HUES6 (cell line): ENCODE results near the gene SERPINE2.

Experiments used
- H3K27ac ChIP-seq: 2 replicates; pipeline ENCODE4 v1.7.0; 2013; ENCODE audit warnings: low read depth, mild to moderate bottlenecking, low read length, inconsistent platforms
- H3K27me3 ChIP-seq: 2 replicates; pipeline ENCODE4 v1.6.1; 2013; ENCODE audit warnings: low read length; ENCODE audit not compliant: control insufficient read depth, insufficient read depth
- H3K36me3 ChIP-seq: 2 replicates; pipeline ENCODE4 v1.6.1; 2013; ENCODE audit warnings: low read length; ENCODE audit not compliant: control insufficient read depth, insufficient read depth
- H3K4me1 ChIP-seq: 2 replicates; pipeline ENCODE4 v1.6.1; 2013; ENCODE audit warnings: low read length; ENCODE audit not compliant: control insufficient read depth, insufficient read depth
- H3K4me3 ChIP-seq: 2 replicates; pipeline ENCODE4 v1.5.1; 2013; ENCODE audit warnings: low read depth, low read length
- H3K9ac ChIP-seq: one replicate; pipeline ENCODE4 v1.6.1; 2013; ENCODE audit warnings: mild to moderate bottlenecking, low read length
- H3K9me3 ChIP-seq: 2 replicates; pipeline ENCODE4 v1.6.1; 2013; ENCODE audit warnings: low read depth, low read length; ENCODE audit not compliant: control insufficient read depth, insufficient read depth

The SERPINE2 gene

DNA sequence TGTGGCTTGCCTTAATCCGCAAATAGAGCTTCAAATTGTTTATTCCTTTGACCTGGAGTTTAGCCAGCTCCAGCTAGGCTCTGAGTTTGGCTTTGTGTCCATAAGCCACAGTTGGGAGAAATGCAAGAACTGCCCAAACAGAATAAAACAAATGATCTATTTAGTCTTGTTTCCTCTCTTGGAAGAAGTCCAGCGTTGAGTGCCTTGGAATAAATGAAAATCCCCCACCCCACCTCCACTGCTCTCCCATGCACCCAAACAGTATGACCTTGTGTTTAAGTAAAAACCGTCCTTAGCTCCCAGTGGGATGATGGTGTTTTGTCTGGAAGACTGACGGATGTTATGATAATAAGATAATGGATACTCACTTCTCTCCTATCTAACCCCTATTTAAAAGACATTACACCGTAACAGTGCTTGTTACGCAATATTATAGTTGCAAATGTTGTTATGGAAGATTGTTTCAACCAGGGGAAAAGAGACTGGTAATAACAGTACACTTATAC, 3.2 kb upstream of the SERPINE2 start:
- Histone ChIP-seq H3K27me3 (peaks cover 42% of the 10 kb centered on the region), H3K4me3 (no peak overlapping the region), H3K27ac (no peak overlapping the region)

DNA sequence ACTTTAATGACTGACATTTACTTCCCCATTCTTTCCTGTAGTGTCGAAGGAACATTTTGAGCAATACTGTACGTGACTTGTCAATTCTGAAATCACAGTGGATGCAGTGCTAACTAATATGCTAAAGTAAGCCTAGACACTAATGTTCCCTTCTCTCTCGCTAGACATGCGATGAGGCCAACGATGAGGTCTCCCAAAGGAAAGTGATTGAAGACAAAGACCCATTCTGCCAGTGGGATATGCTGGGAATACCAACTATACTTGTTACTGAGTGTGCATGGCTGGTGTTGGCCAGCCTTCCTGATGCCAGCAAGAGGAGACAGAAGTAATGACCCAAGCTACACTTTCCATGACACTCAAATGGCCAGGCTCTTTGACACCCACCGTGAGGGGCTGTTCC, 2.5 kb upstream of the SERPINE2 start:
- Histone ChIP-seq H3K36me3 (peaks cover 5% of the 10 kb centered on the region; the same call in 1 of the 2 replicates), H3K9me3 (no peaks in the 10 kb centered on the region), H3K27ac (no peak overlapping the region), H3K27me3 (peaks cover 45% of the 10 kb centered on the region), H3K4me3 (no peak overlapping the region), H3K9ac (no peak overlapping the region), H3K4me1 (peaks cover 22% of the 10 kb centered on the region)

More for the DNA sequence above, 3.2 kb upstream of the SERPINE2 start:
- Histone ChIP-seq H3K9me3 (no peaks in the 10 kb centered on the region), H3K4me1 (peaks cover 19% of the 10 kb centered on the region), H3K36me3 (peaks cover 2% of the 10 kb centered on the region; the same call in 1 of the 2 replicates), H3K9ac (no peak overlapping the region)

DNA sequence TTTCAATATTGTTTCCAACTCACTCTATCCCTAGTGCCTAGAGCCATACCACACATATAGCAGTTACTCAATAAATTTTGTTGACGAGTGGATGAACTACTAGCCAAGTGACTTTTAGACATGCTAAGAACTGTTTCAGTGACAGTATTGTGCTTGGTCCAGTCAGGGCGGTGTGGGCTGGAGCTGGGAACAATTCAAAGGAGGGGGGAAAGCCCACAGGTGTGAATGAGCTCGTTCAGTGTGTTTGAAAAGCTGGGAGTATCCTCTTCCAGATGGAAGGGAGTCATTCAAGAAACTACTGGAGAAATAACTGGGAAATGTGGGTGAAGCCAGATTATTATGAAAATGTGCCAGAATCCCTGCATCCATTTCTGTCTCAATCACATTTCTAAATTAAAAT, 1.7 kb upstream of the SERPINE2 start:
- peaks cover 45% of the 10 kb centered on the region for H3K27me3 ChIP-seq

DNA sequence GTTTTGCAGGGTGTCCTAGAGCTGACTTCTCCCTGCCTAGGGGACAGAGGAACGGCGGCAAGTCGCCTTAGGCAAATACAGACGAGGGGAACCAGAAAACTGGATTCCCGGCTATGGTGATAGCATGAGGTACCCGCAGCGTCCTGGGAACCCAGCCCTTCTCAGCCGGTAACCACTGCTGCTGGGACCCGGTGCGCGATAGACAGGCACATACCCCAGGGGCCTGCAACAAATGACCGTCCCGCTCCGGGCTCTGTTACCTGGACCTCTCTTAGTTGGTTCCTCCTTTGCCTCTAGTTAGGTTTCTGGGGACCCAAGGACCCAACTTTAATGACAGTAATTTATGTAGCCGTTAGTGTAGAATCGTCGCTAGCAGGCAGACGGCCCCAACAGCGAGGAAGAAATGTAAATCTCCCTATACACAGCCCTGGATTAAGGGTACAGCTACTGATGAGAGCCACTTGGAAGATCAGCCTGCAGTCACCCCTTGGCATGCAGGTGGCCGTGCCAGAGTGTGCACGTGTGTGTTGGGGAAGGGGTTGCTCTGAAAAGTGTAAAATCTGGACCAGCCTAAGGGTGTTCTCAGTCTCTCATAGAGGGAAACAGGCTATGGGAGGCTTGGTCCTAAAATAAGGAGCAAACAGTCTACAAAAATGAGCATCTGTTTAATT, 819 bp upstream of the SERPINE2 start:
- Histone ChIP-seq H3K9ac (peak overlapping the region; percentile 88), H3K4me1 (peaks cover 24% of the 10 kb centered on the region), H3K36me3 (peaks cover 8% of the 10 kb centered on the region; the same call in 1 of the 2 replicates), H3K27me3 (peaks cover 45% of the 10 kb centered on the region), H3K27ac (no peak overlapping the region; the same call in 1 of the 2 replicates), H3K4me3 (peak overlapping the region; percentile 70), H3K9me3 (no peaks in the 10 kb centered on the region)

More for the DNA sequence above, 1.7 kb upstream of the SERPINE2 start:
- Histone ChIP-seq H3K36me3 (peaks cover 5% of the 10 kb centered on the region; the same call in 1 of the 2 replicates), H3K27ac (no peak overlapping the region), H3K9ac (no peak overlapping the region), H3K9me3 (no peaks in the 10 kb centered on the region), H3K4me1 (peaks cover 22% of the 10 kb centered on the region), H3K4me3 (peak overlapping the region; percentile 70; the same call in 1 of the 2 replicates)

DNA sequence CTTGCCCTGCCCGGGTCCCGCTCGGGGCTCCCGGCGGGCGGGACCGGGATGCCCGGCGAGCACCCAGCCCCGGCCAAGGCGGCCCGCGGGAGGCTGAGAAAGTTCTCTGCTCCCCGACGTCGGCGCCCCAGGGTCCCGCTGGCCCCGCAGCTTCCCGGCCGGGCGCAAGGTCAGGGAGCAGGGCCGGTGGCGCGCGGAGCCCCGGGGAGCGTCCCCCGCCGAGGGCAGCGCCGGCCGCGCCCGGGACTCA, 331 bp downstream of the SERPINE2 start:
- H3K27me3 ChIP-seq, result peaks cover 45% of the 10 kb centered on the region
- H3K27ac ChIP-seq, result no peak overlapping the region
- H3K9ac ChIP-seq, result peak overlapping the region; percentile 83
- H3K36me3 ChIP-seq, result peaks cover 16% of the 10 kb centered on the region; the same call in 1 of the 2 replicates
- H3K9me3 ChIP-seq, result no peaks in the 10 kb centered on the region
- peak overlapping the region; percentile 87 for H3K4me3 ChIP-seq
- H3K4me1 ChIP-seq, result peaks cover 34% of the 10 kb centered on the region

DNA sequence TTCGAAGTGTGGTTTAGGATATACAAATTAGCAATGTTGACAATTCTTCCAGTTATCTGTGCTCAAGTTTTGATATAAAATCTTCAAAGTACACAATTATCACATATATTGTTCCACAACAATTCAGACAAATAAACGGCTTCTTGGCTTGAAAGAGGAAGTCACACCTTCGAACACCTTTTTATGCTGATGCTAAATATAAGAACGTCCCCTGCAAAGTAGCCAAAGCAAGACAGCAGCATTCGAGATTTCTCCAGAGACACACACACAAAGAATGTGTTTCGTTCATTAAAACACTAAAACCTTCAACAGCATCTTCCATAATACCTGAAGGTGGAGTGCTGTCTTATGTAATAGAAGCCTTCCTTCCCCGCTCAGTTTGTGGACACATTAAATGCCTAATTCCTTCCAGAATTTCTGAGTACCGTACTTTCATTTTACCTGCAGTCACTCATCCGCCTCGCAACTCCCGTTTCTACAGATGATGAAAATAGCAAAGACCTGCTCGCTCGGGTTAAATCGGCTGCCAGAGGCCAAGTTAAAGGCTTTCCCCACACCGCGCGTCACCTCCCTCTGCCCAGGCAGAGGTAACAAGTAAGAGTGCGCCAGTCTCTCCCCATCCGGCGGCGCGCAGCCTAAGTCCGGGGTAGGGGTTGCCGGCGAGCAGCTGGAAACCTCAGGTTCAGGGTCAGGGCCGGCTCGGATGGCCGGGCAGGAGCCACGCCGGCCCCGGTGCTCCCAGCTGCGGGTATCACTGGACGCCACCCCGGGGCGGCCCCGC, 847 bp downstream of the SERPINE2 start:
- Histone ChIP-seq H3K36me3 (peaks cover 16% of the 10 kb centered on the region; the same call in 1 of the 2 replicates), H3K9ac (peak overlapping the region; percentile 83), H3K4me1 (peaks cover 34% of the 10 kb centered on the region), H3K4me3 (peak overlapping the region; percentile 87), H3K27ac (no peak overlapping the region), H3K27me3 (peaks cover 45% of the 10 kb centered on the region), H3K9me3 (no peaks in the 10 kb centered on the region)

DNA sequence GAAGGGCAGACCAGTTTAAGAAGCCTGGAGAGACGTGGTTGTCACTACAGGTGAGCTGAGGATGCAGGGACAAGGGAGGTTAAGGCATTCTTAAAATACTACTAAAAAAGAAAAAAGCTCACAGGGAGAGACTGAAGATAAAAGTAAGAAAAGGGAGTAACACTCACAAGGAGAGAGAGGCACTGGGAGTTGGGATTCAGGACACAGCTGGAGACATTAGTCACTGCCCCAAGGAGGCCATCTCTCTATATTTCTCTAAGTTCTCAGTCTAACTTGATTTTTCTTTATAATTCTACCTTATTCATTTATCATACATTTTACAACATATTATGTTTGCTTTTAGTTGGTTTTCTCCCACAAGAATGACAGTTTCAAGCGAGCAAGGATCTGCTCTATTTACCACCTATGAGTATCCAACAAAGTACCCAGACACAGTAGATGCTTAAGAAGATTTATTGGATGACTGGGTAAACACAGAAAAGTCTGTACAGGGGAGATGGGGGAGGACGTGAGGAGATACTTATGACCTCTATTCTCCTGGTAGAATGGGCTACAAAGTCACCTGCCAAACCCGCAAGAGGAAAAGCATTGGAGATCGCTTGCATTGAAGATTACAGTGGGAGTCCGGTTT, 2.2 kb downstream of the SERPINE2 start:
- Histone ChIP-seq H3K27ac (no peak overlapping the region), H3K9me3 (no peaks in the 10 kb centered on the region), H3K36me3 (peaks cover 16% of the 10 kb centered on the region; the same call in 1 of the 2 replicates), H3K4me3 (peak overlapping the region; percentile 87; the same call in 1 of the 2 replicates), H3K9ac (peak overlapping the region; percentile 65), H3K4me1 (peaks cover 45% of the 10 kb centered on the region), H3K27me3 (peaks cover 36% of the 10 kb centered on the region)

DNA sequence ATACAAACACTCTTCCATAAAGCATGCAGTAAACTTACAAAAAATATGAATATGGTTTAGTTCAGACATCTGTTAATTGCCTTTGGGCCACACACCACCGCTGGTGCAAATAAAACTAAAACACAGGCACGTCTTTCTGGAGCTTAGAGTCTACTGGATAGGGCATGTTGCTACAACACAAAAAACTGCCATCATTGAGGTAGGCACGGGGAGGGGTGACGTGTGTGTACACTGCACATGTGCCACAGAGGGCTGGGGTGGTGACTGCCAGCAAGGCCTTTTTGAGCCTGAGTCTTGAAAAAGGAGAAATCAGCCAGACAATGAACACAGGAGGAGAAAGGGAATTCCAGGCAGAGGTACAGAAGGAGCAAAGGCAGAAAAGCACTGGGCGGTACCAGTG, 5.1 kb downstream of the SERPINE2 start:
- no peaks in the 10 kb centered on the region for H3K9me3 ChIP-seq
- peaks cover 48% of the 10 kb centered on the region for H3K4me1 ChIP-seq
- H3K27ac ChIP-seq, result no peak overlapping the region
- H3K36me3 ChIP-seq, result peaks cover 35% of the 10 kb centered on the region; the same call in 1 of the 2 replicates
- peaks cover 13% of the 10 kb centered on the region for H3K27me3 ChIP-seq
- H3K9ac ChIP-seq, result no peak overlapping the region
- peak overlapping the region; percentile 4; the same call in 1 of the 2 replicates for H3K4me3 ChIP-seq

DNA sequence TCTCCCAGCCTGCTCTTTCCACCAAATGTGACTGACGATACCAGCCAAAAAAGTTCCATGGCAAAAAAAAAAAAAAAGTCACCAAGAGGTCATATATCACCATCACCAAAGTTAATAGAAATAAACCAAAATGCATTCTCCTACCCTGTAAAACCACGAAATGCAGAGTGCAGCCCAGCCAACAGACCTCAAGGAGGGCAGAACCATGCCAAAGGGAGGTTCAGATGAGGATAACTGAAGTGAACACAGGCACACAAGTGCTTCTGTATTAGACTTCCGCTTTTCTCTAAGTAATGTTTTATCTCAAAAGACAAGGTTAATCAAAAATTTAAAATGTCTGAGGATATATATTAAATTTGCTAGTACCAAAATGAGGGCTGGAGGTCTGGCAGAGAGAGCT, 5.5 kb downstream of the SERPINE2 start:
- Histone ChIP-seq H3K27ac (no peak overlapping the region), H3K4me3 (no peak overlapping the region)

DNA sequence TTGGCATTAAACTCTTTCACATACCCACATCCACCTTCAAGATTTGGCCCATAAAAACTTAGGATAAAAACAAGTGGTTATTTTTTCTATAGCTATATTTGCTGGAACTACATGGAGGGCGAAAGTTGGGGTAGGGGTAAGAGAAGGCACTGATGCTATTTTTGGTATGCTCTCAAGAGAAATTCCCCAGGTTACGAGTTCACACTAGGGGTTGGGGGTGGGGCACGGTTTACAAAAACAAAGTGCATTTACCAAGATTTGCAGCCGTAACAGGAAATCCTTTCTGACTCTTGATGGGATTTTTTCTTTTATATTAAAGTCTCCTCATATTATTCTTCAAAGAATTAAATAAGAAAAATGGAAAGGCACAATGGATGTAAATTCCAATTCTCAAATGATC, 6.8 kb downstream of the SERPINE2 start:
- peaks cover 34% of the 10 kb centered on the region; the same call in 1 of the 2 replicates for H3K36me3 ChIP-seq
- H3K9ac ChIP-seq, result no peak overlapping the region
- H3K27me3 ChIP-seq, result peaks cover 4% of the 10 kb centered on the region; the same call in 1 of the 2 replicates
- peak overlapping the region; percentile 27; the same call in 1 of the 2 replicates for H3K4me3 ChIP-seq
- peaks cover 55% of the 10 kb centered on the region for H3K4me1 ChIP-seq
- no peaks in the 10 kb centered on the region for H3K9me3 ChIP-seq
- no peak overlapping the region for H3K27ac ChIP-seq

More for the DNA sequence above, 5.5 kb downstream of the SERPINE2 start:
- H3K4me1 ChIP-seq, result peaks cover 52% of the 10 kb centered on the region
- H3K27me3 ChIP-seq, result peaks cover 13% of the 10 kb centered on the region
- no peaks in the 10 kb centered on the region for H3K9me3 ChIP-seq
- H3K36me3 ChIP-seq, result peaks cover 35% of the 10 kb centered on the region; the same call in 1 of the 2 replicates
- no peak overlapping the region for H3K9ac ChIP-seq
